GM08714 (cell line): ENCODE data around the gene SMAD1.
"Not testable (repeated sequence)": the region's sequence is repeated elsewhere in the genome, so short reads cannot be mapped to it uniquely, and the experiment has no call there.

Source experiments
- H3K4me3 ChIP-seq: fragments of 200-500 bp; sonication (Bioruptor generic); 2 replicates; pipeline ENCODE4 v1.5.1; 2014; ENCODE audit warnings: mild to moderate bottlenecking, low read length, inconsistent platforms
- ZNF274 ChIP-seq: IDR thresholded peaks from 2 replicates; pipeline ENCODE4 v1.6.1; 2012; ENCODE audit warnings: mild to moderate bottlenecking, low read depth, low read length

Gene SMAD1

DNA sequence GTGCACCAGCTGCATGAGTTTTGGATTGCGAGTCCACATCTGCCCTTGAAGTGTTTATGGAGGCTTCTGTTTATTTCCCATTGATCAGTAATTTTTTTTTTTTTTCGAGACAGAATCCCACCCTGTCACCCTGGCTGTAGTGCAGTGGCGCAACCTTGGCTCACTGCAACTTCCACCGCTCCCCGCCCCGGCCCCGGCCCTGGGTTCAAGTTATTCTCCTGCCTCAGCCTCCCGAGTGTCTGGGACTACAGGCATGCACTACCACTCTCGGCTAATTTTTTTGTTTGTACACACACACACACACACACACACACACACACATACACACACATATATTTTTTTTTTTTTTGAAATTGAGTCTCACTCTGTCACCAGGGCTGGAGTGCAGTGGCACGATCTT lies 46.1 kb downstream of the SMAD1 start:
- H3K4me3 ChIP-seq: no peak overlapping the region
- TF ChIP-seq ZNF274: no peak

GRCh38 chr4:145528601-145529000 lies 46.9 kb downstream of the SMAD1 start:
- no peak overlapping the region for H3K4me3 ChIP-seq
- TF ChIP-seq ZNF274: no peak

- no peak for TF ChIP-seq ZNF274
- no peak overlapping the region for H3K4me3 ChIP-seq
These were observed 48.5 kb downstream of the SMAD1 start for GRCh38 chr4:145530189-145530588.

DNA sequence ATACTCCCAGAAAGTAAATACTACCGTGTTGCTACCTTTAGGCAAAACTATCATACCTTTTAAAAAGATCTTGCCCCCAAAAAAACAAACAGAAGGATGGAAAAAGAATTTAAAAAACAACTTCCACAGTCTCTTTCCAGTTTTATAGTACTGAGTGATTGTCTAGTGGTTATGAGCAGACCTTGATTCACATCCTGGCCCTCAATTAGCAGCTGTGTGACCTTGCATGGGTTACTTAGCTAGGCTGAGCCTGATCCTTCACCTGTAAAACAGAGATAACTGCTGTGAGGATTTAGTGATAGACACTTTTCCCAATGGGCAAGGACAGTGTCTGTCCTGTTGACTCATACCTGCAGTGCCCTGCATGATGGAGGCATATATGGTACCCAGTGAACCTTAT lies 49.0 kb downstream of the SMAD1 start:
- H3K4me3 ChIP-seq: no peak overlapping the region
- TF ChIP-seq ZNF274: no peak

- no peak overlapping the region for H3K4me3 ChIP-seq
- TF ChIP-seq ZNF274: no peak
These were observed 49.6 kb downstream of the SMAD1 start for GRCh38 chr4:145531223-145531622.

DNA sequence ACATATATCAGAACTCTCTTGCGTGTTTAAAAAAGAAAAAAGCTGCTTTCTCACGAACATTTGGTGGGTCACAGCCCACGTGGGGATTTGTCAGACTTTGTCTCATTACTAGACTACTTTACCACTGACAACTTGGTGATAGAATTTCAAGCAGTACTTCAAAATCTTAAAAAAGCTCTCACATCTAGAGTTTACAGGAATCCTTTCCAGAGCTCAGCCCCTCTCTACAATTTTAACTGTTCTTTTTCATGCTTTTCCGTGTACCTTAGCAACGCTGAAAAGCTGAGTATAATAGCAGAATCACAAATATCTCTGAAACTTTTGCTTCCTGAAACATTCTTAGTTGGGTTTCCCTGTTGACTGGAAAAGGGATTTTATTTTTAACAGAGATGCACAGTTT lies 50.2 kb downstream of the SMAD1 start:
- no peak for TF ChIP-seq ZNF274

GRCh38 chr4:145533001-145533400 lies 51.3 kb downstream of the SMAD1 start:
- H3K4me3 ChIP-seq: no peak overlapping the region
- no peak for TF ChIP-seq ZNF274

More for the DNA sequence above, 50.2 kb downstream of the SMAD1 start:
- no peak overlapping the region for H3K4me3 ChIP-seq

DNA sequence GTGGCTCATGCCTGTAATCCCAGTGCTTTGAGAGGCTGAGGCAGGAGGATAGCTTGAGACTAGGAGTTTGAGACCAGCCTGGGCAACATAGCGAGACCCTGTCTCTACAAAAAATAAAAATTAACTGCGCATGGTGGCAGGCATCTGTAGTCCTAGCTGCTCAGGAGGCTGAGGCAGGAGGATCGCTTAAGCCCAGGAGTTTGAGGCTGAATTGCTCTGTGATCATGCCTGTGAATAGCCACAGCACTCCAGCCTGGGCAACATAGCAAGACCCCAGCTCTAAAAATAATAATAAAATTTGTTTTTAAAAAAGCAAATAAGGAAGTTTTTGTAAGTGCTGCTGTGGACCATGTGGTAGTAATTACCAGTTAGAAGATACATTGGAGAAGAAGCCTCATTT lies 51.8 kb downstream of the SMAD1 start:
- not testable (repeated sequence) for H3K4me3 ChIP-seq

DNA sequence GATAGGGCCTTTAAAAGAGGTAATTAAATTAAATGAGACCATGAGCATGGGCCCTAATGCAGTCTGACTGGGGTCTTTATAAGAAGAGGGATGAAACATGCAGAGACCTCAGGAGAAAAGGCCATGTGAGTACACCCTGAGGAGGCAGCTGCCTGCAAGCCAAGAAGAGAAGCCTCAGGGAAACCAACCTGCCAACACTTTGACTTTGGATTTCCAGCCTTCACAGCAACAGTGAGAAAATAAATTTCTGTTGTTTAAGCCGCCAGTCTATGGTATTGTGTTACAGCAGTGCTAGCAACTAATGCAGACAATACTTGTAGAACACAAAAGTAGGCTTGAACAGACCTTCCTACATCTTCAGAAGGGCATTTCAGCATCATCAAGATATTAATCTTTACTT lies 52.3 kb downstream of the SMAD1 start:
- no peak for TF ChIP-seq ZNF274
- H3K4me3 ChIP-seq: no peak overlapping the region

DNA sequence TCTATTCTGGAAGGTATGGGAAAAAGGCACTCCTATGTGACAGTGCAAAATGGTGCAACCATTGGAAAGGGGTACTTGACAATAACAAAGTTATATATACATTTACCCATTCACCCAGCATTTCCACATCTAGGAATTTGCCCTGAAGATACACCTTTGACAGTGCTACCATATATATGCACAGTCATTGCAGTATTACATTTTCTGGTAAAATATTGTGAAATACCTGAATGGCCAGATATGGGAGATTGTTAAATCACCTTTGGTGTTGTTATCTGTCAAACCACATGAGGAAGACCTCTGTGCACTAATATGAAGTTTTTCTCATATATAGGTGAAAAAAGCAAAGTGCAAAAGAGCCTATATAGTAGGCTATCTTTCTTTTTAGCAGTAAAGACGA lies 53.5 kb downstream of the SMAD1 start:
- no peak for TF ChIP-seq ZNF274
- no peak overlapping the region for H3K4me3 ChIP-seq

GRCh38 chr4:145536044-145536443 lies 54.4 kb downstream of the SMAD1 start:
- TF ChIP-seq ZNF274: no peak
- no peak overlapping the region for H3K4me3 ChIP-seq

GRCh38 chr4:145538596-145538995 lies 56.9 kb downstream of the SMAD1 start:
- H3K4me3 ChIP-seq: no peak overlapping the region
- no peak for TF ChIP-seq ZNF274

- no peak overlapping the region for H3K4me3 ChIP-seq
- TF ChIP-seq ZNF274: no peak
These were observed 58.0 kb downstream of the SMAD1 start for GRCh38 chr4:145539671-145540070.

- no peak for TF ChIP-seq ZNF274
- H3K4me3 ChIP-seq: no peak overlapping the region
These were observed 58.6 kb downstream of the SMAD1 start for GRCh38 chr4:145540235-145540634.

DNA sequence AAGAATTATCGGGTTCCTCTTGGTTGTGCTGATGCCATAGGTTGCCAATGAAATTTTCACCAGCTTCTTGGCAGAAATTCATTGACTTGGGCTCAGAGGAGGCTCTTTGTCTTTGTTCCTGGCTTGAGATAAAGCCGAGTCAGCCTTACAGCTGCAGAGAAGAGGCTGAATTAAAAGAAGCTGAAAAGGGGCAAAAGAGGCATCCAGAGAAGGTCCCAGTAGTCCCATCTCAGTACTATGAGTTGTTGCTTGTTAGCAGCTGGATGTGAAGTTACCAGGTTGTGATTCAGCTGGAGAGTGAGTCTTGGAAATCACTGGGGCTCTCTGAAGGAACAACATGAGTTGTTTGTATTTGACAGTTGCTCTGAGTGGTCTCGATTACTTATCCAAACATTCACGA lies 59.7 kb downstream of the SMAD1 start:
- H3K4me3 ChIP-seq: no peak overlapping the region
- TF ChIP-seq ZNF274: no peak

- no peak for TF ChIP-seq ZNF274
- no peak overlapping the region for H3K4me3 ChIP-seq
These were observed 63.4 kb downstream of the SMAD1 start for GRCh38 chr4:145545031-145545430.
